IPS-NIHi11 (cell line): ENCODE measurements around the gene ARHGAP45.
A peak's percentile ranks its signal among the peaks of the same experiment; 100 is the strongest.

Experiments used
- DNase-seq: peaks from one replicate; pipeline ENCODE4 v3.0.0; 2012; ENCODE audit warnings: mixed read lengths, low spot score

Gene ARHGAP45

GRCh38 chr19:1072371-1073015, 5.5 kb downstream of the ARHGAP45 start:
- DNase-seq = no peak

DNA sequence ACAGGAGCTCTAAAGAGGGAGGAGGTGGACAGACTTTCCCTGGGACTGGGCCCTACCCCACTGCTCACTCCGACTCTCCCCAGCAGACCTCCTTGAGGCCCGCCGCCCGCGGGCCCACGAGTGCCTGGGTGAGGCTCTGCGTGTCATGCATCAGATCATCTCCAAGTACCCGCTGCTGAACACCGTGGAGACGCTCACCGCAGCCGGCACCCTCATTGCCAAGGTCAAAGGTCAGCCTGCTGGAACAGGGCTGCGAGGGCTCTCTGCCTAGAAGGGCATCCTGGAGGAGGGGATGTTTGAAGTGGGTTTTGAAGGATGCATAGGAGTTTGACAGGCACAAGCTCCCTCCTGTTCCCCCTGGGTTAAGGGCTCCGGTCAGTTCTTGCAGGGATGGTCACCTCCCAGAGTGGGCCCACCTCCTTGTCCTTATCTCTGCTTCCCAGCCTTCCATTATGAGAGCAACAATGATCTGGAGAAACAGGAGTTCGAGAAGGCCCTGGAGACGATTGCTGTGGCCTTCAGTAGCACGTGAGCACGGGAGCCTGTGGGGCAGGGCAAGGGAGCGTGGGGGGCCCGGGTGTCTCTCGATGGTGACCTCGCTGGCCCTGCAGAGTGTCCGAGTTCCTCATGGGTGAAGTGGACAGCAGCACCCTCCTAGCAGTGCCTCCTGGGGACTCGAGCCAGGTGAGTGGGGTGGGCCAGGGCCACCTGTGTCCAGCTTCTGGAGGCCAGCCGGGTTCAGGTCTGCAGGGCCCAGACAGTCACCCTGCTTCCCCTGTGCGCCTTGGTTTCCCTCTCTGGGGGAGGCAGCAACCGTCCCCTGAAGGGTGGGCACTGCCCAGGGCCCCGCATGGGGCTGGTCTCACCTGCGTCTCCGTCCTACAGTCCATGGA, 6.3 kb downstream of the ARHGAP45 start:
- no peak for DNase-seq

DNA sequence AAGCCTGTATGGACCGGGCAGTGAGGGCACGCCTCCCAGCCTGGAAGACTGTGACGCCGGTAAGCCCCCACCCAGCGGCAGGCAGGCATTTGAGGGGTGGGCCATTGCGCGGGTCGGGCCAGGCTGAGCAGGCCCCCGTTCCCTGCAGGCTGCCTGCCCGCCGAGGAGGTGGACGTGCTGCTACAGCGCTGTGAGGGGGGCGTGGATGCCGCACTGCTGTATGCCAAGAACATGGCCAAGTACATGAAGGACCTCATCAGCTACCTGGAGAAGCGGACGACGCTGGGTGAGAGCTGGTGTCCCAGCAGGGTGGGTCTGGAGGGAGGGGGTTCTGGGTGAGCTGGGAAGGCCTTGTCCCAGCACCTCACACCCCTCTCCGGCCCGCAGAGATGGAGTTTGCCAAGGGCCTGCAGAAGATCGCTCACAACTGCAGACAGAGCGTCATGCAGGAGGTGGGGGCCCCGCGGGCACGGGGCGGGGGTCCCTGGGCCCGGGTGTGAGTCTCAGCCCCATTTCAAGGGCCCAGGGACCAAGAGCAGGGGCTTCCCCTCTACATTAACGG, 7.1 kb downstream of the ARHGAP45 start:
- no peak for DNase-seq

DNA sequence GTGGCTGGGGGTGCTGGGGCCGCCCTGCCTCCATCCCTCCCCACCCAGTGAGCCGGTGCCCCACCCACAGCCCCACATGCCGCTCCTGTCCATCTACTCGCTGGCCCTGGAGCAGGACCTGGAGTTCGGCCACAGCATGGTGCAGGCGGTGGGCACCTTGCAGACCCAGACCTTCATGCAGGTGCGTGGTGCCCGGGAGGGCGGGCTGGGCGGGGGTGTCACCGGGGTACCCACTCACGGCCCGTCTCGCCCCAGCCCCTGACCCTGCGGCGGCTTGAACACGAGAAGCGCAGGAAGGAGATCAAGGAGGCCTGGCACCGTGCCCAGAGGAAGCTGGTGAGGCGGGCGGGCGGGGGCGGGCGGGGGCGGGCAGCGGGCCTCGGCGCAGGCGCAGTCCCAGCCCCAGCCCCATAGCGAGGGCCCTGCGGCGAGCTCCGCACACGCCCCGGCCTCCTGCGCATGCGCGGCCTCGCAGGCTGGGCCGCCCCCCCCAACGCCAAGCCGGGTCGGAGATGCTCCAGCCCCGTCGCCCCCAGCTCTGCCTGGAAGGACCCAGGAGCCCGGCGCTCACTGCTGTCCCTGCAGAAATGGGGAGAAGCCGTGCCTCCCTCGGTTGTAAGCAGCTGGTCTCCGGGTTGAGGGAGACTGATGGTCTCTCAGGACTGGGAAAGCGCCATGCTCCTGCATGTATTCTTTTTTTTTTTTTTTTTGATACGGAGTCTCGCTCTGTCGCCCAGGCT, 7.7 kb downstream of the ARHGAP45 start:
- DNase-seq = no peak

- DNase-seq = no peak
These were observed 9.0 kb downstream of the ARHGAP45 start for GRCh38 chr19:1076046-1076386.

DNA sequence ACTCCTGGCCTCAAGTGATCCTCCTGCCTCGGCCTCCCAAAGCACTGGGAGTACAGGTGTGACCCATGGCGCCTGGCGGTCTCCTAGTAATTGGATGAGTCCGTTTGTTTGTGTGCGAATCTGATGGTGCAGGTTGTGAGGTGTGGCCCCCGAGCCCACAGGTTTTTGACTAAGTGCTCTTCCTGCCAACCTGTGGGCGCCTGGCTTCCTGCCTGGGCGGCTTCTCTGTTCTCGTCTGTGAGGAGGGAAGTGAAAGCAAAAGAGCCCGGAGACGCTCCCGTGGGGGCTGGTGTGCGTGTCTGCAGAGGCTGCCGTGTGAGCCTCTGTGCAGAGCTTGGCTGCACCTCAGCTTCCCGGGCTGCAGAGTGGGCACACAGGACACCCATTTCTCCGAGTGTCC, 10.0 kb downstream of the ARHGAP45 start:
- no peak for DNase-seq

DNA sequence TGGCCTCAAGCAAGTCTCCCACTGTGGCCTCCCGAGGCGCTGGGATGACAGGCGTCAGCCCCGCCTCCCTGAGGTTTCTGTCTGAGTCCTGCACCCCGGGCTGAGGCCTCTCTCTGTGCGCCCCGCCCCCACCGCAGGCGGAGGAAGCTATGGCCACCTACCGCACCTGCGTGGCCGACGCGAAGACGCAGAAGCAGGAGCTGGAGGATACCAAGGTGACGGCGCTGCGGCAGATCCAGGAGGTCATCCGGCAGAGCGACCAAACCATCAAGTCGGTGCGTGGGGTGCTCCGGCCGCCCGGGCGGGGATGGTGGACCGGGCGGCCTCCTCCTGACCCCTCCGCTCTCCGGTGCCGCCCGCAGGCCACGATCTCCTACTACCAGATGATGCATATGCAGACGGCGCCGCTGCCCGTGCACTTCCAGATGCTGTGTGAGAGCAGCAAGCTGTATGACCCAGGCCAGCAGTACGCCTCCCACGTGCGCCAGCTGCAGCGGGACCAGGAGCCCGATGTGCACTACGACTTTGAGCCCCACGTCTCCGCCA, 12.7 kb downstream of the ARHGAP45 start:
- DNase-seq = no peak

DNA sequence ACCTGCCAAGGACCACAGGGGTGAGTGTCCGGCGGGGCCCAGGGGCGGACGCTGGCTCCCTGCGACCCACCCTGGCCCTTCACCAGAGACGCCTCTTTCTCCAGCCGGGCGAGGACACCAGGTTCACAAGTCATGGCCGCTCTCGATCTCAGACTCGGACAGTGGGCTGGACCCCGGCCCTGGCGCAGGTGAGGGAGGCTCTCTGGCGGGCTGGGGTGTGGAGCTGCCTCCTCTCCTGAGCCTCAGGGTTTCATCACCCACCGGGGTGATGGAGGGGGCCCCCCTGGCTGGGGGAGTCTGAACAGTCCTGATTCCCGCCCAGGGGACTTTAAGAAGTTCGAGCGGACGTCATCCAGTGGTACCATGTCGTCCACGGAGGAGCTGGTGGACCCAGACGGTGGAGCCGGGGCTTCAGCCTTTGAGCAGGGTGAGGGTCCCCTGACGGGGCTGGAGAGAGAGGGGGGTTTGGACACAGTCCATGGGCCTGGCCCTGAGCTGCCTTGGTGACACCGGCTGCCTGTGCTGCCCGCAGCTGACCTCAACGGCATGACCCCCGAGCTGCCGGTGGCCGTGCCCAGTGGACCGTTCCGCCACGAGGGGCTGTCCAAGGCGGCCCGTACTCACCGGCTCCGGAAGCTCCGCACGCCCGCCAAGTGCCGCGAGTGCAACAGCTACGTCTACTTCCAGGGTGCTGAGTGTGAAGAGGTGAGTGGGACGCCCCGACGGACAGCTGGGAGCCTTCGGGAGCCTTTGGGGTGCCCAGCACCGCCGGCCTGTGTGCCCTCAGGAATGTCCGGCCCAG, 13.6 kb downstream of the ARHGAP45 start:
- DNase-seq = no peak

GRCh38 chr19:1081301-1082164, 14.6 kb downstream of the ARHGAP45 start:
- no peak for DNase-seq

DNA sequence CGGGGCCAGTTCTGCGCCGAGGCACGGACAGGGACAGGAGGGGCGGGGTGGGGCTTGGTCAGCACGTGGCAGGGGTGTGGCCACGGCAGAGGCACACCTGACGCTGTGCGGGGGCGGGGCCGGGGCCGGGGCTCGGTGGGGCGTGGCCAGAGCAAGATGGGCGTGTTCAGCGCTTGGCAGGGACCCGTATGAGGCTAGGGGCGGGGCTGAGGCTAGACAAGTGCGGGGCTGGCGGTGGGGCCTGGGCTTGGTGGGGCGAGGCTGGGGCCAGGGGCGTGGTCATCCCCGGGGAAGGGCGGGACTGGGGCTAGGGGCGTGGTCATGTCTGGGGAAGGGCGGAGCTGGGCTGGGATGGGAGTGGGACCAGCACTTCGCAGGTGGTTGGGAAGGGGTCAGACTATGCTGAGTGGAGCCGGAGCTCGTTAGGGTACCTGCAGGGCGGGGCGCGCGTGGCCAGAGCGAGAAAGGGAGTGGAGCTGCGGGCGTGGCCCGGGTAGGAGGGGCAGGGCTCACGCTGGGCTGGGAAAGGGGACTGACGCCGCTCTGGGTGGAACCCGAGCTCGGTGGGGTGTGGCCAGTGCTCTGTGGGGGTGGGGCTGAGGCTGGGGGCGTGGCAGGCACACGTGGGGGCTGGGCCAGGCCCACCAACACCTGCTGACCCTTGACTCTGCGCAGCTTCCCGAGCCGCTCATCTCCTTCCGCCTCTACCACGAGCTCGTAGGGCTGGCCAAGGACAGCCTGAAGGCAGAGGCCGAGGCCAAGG, 15.4 kb downstream of the ARHGAP45 start:
- peak; percentile 97 for DNase-seq

DNA sequence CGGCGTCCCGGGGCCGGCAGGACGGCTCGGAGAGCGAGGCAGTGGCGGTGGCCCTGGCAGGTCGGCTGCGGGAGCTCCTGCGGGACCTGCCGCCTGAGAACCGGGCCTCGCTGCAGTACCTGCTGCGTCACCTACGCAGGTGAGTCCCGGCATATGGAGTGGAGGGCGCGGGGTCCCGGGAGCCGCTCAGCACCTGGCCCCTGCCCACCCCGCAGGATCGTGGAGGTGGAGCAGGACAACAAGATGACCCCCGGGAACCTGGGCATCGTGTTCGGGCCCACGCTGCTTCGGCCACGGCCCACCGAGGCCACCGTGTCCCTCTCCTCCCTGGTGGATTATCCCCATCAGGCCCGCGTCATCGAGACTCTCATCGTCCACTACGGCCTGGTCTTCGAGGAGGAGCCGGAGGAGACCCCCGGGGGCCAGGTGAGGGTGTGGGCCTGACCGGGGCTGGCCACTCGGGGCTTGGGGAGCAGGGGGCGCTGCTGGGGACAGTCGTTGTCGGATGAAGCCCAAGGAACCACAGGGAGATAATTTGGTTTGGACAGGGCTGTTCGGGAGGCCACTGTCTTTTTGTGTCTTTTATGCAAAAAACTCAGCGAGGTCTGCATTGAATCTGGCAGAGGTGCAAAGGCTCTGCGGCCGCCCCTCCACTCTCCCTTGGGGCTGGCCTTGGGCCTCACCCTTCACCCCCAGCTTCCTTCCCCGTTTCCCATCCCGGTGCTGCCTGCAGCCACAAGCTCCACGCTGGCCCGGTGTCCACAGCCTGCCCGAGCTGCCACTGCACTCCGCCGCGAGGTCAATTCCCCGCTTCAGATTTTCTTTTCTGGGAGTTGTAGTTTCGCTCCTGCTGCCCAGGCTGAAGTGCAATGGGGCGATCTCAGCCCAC, 16.2 kb downstream of the ARHGAP45 start:
- DNase-seq = no peak

DNA sequence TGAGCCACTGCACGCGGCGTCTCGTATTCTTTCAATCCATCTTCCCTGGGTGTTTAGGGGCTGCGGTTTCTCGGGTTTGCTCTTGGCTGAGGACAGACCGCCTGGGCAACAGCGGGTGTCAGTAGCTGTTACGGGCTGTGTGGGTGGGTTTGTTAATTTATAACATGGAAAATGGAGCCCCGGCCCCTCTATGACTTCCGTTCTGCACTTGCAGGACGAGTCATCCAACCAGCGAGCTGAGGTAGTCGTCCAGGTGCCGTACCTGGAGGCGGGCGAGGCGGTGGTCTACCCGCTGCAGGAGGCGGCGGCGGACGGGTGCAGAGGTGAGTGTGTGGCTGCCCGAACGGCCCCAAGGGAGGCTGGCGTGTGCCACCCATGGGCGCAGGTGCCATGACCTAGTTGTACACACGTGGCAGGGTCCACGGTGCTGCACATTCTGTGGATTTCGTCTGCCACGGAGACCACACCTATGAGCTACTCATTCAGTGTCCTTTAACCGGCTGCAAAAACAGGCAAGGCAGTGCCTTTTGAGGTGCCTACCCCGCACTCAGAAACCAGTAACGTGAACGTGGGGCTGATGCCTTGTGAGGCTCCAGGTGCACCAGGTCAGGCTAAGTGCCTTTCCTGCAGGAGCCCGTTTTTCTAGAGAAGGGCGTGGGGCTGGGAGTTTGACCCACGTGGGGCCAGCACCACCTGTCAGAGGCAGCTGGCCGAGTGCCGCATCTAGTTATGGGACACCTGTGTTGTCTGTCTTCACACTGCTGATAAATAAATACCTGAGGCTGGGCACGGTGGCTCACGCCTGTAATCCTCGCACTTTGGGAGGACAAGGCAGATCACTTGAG, 17.3 kb downstream of the ARHGAP45 start:
- no peak for DNase-seq

GRCh38 chr19:1085053-1085658, 18.2 kb downstream of the ARHGAP45 start:
- no peak for DNase-seq

- DNase-seq = no peak
These were observed 18.9 kb downstream of the ARHGAP45 start for GRCh38 chr19:1085676-1086442.

DNA sequence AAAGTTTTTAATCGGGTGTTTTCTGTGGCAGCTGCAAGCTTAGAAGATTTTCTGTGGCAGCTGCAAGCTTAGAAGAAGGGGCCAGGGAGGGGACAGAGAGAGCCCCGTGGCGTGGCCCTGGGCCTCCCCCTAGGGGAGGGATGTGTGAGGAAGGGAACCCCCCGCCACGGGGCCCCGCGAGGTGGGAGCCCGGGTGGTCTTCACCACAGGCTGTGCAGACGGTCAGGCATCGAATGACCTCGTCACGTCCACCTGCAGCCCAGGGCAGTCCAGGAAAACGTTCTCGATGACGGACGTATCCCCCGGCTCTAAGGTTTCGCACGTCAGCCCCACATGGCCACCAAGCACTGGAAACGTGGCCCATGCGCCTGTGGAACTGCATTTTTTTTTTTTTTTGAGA, 19.6 kb downstream of the ARHGAP45 start:
- no peak for DNase-seq

- no peak for DNase-seq
These were observed 20.9 kb downstream of the ARHGAP45 start for GRCh38 chr19:1087813-1088415.
